ENCODE measurements around the gene RTN4. TPM values are rescaled to one million over a fixed set of nuclear protein-coding genes. Genes with fewer than 3 reads are reported as not detected.
A peak's percentile ranks its signal among the peaks of the same experiment; 100 is the strongest.

Gene RTN4
- total RNA-seq, 1 experiment from 2014 or later: 164 TPM

DNA sequence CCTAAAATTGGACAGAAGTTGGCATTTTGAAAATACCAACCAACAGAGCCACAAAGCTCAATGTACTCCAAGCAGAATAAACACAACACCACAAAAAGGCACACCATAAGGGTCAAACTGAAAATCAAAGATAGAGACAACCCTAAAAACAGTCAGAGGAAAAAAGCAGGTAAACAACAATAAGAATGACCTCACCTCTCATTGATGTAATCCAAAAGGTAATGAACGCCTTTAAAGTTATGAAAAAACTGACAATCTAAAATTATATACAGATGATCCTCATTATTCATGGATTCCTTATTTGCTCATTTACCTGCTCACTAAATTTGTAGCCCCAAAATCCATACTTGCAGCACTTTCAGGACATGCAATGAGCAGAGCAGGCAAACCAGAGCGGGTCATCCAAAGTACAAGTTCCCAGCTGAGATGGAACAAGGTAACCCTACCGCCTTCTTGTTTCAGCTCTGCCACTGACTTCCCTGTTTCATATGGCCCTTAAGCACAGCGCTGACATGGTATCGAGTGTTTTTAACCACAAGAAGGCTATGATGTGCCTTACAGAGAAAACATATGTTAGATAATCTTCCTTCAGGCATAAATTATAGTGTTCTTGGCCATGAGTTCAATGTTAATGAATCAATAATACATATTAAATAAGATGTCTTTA lies 17.0 kb downstream of the RTN4 start:
- Histone ChIP-seq H3K27ac (no peak overlapping the region), H3K36me3 (peaks cover 16% of the 10 kb centered on the region), H3K4me1 (no peaks in the 10 kb centered on the region)

DNA sequence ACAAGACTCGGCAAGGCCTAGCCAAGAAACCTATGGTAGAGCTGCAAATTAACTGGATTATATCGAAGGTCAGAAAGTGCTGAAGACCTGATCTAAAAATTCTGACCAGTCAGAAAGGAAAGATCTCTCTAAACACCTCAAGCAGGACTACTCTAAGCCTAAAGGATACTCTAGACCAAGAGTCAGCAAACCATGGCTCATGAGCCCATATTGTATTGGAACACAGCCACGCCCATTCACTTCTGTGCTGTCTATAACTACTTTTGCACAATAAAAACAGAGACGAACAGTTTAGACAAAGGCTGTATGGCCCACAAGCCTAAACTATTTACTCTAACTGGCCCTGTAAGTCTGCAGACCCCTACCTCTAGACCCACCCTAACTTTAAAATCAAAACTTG lies 18.7 kb downstream of the RTN4 start:
- no peaks in the 10 kb centered on the region for H3K27me3 ChIP-seq
- H3K9me3 ChIP-seq (replicated peaks): peaks cover 6% of the 10 kb centered on the region; the same call in 1 of the 2 replicates
- DNase-seq: no peak
- H3K36me3 ChIP-seq: peaks cover 21% of the 10 kb centered on the region
- H3K4me1 ChIP-seq: no peaks in the 10 kb centered on the region
- H3K27ac ChIP-seq: no peak overlapping the region
- no peak overlapping the region for H3K4me3 ChIP-seq

More for the DNA sequence above, 17.0 kb downstream of the RTN4 start:
- H3K4me3 ChIP-seq: no peak overlapping the region
- DNase-seq: no peak
- no peaks in the 10 kb centered on the region for H3K27me3 ChIP-seq
- H3K9me3 ChIP-seq (replicated peaks): peaks cover 6% of the 10 kb centered on the region; the same call in 1 of the 2 replicates

- Histone ChIP-seq H3K4me1 (no peaks in the 10 kb centered on the region), H3K9me3 (replicated peaks) (peaks cover 3% of the 10 kb centered on the region; the same call in 1 of the 2 replicates), H3K27me3 (no peaks in the 10 kb centered on the region), H3K4me3 (no peak overlapping the region), H3K36me3 (peaks cover 22% of the 10 kb centered on the region), H3K27ac (no peak overlapping the region)
- no peak for DNase-seq
Observed at GRCh38 chr2:55030766-55031165, 19.5 kb downstream of the RTN4 start.

DNA sequence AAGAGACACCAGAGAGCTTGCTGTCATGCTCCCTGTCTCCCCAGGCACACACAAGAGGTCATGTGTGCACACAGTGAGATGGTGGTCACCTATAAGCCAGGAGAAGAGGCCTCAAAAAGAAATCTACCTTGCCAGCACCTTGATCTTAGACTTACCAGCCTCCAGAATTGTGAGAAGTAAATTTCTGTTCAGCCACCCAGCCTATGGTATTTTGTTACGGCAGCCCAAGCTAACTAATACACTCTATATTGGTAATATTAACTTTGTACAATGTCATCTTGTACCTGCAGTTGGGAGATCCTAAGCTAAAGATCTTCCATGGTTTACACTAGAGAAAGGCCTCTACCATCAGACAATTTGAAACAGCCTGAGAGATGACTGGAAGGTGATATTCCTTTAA lies 21.2 kb downstream of the RTN4 start:
- Histone ChIP-seq H3K4me3 (no peak overlapping the region), H3K27ac (no peak overlapping the region), H3K27me3 (no peaks in the 10 kb centered on the region), H3K4me1 (no peaks in the 10 kb centered on the region), H3K9me3 (replicated peaks) (no peaks in the 10 kb centered on the region), H3K36me3 (peaks cover 24% of the 10 kb centered on the region)
- DNase-seq: no peak

DNA sequence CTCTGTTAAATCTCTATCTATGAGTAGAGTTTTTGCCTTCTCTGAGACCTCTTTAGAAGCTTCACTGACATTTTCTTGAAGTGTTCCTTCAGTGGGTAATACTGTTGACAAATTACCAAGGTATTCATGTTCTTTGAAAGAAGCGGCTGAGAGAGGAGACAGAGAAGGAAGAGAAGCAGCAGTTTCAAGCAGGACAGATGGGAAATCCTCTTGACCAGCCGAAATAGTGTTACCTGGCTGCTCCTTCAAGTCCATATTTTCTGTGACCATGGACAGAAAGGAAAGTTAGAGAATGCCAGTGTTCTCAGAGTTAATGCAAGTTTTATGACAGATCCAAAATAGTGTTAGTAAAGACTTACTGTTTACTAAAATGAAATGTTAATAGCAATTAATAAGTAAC lies 23.0 kb downstream of the RTN4 start:
- Histone ChIP-seq H3K36me3 (peaks cover 25% of the 10 kb centered on the region), H3K4me3 (no peak overlapping the region), H3K27ac (no peak overlapping the region), H3K4me1 (no peaks in the 10 kb centered on the region), H3K9me3 (replicated peaks) (no peaks in the 10 kb centered on the region), H3K27me3 (no peaks in the 10 kb centered on the region)
- no peak for DNase-seq

DNA sequence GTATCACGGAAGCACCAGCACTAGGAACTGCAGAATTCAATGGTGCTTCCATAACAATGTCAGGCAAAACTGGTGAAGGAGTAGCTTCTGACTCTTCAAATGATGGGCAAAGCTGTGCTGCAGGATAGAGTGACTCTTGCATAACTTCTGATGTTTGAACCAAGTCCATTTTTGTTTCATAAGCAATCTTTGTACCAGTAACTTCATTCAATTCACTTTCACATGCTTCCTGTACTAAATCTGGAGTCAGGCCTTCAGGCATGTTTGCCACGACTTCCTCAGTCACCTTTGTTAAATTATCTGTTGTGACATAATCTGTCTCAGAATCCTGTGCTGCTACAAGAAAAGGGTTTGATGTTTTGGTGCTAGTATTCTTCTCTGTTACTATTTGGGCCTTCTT lies 24.0 kb downstream of the RTN4 start:
- Histone ChIP-seq H3K36me3 (peaks cover 25% of the 10 kb centered on the region), H3K9me3 (replicated peaks) (no peaks in the 10 kb centered on the region), H3K4me1 (no peaks in the 10 kb centered on the region), H3K27me3 (no peaks in the 10 kb centered on the region), H3K4me3 (no peak overlapping the region), H3K27ac (no peak overlapping the region)
- no peak for DNase-seq

DNA sequence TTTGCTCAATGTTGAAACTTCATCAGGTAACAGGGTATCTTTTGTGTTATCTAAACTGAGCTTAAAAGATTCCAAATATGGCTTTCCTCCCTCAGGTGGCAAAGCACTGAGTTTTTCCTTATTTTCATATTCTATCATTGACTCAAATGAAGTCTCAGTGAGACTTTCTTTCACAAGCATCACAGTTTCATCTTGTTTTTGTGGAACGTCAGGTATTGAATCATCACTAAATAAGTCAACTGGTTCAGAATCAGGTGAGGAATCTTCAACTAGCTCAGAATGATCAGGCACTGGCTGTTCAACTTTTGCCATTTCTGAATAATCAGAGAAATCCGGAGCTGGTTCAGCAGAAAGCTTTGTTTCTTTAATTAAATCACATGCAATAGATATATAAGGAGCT lies 24.6 kb downstream of the RTN4 start:
- Histone ChIP-seq H3K27ac (no peak overlapping the region), H3K27me3 (no peaks in the 10 kb centered on the region), H3K4me1 (no peaks in the 10 kb centered on the region), H3K9me3 (replicated peaks) (no peaks in the 10 kb centered on the region), H3K4me3 (no peak overlapping the region), H3K36me3 (peaks cover 25% of the 10 kb centered on the region)
- no peak for DNase-seq

- H3K27ac ChIP-seq: no peak overlapping the region
Observed at GRCh38 chr2:55025082-55025481, 25.2 kb downstream of the RTN4 start.

GRCh38 chr2:55022476-55022875 lies 27.8 kb downstream of the RTN4 start:
- H3K4me1 ChIP-seq: no peaks in the 10 kb centered on the region
- no peak overlapping the region for H3K4me3 ChIP-seq
- peaks cover 39% of the 10 kb centered on the region for H3K36me3 ChIP-seq
- H3K9me3 ChIP-seq (replicated peaks): no peaks in the 10 kb centered on the region
- DNase-seq: no peak
- H3K27ac ChIP-seq: no peak overlapping the region
- H3K27me3 ChIP-seq: no peaks in the 10 kb centered on the region

More at GRCh38 chr2:55025082-55025481, 25.2 kb downstream of the RTN4 start:
- H3K9me3 ChIP-seq (replicated peaks): no peaks in the 10 kb centered on the region
- H3K4me3 ChIP-seq: no peak overlapping the region
- no peak for DNase-seq
- no peaks in the 10 kb centered on the region for H3K4me1 ChIP-seq
- no peaks in the 10 kb centered on the region for H3K27me3 ChIP-seq
- H3K36me3 ChIP-seq: peaks cover 26% of the 10 kb centered on the region

- DNase-seq: no peak
- no peaks in the 10 kb centered on the region for H3K9me3 ChIP-seq (replicated peaks)
- H3K4me3 ChIP-seq: no peak overlapping the region
- H3K27me3 ChIP-seq: no peaks in the 10 kb centered on the region
- no peak overlapping the region for H3K27ac ChIP-seq
- H3K36me3 ChIP-seq: peaks cover 33% of the 10 kb centered on the region
- H3K4me1 ChIP-seq: no peaks in the 10 kb centered on the region
Observed at GRCh38 chr2:55019526-55020258, 30.6 kb downstream of the RTN4 start.

- Histone ChIP-seq H3K4me1 (no peaks in the 10 kb centered on the region), H3K36me3 (peaks cover 28% of the 10 kb centered on the region), H3K27me3 (no peaks in the 10 kb centered on the region), H3K27ac (no peak overlapping the region), H3K4me3 (no peak overlapping the region), H3K9me3 (replicated peaks) (no peaks in the 10 kb centered on the region)
- no peak for DNase-seq
Observed at GRCh38 chr2:55018619-55019018, 31.6 kb downstream of the RTN4 start.

- Histone ChIP-seq H3K36me3 (peaks cover 28% of the 10 kb centered on the region), H3K27me3 (no peaks in the 10 kb centered on the region), H3K9me3 (replicated peaks) (no peaks in the 10 kb centered on the region), H3K4me3 (no peak overlapping the region), H3K27ac (no peak overlapping the region), H3K4me1 (peaks cover 4% of the 10 kb centered on the region; the same call in 1 of the 2 replicates)
- DNase-seq: no peak
Observed at GRCh38 chr2:55017880-55018279, 32.4 kb downstream of the RTN4 start.

DNA sequence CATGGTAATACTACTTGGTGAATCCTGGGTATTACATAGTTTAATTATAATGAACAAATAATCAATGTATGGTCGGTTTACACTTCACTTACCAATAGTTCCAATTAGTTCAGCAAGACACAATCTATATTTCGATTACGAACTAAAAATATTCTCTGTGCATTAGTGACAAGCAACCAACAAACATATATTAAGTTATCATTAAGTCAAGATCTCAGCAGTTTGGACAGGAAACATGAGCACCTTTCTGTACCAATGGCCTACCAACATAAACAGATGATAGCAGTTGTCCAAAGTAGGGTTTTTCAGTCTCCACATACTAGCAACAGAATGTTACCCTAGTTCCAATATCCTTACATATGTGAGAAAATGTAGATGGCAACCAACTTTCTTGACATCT lies 32.8 kb downstream of the RTN4 start:
- no peak for DNase-seq
- Histone ChIP-seq H3K27me3 (no peaks in the 10 kb centered on the region), H3K4me3 (no peak overlapping the region), H3K27ac (no peak overlapping the region), H3K4me1 (peaks cover 8% of the 10 kb centered on the region), H3K9me3 (replicated peaks) (no peaks in the 10 kb centered on the region), H3K36me3 (peaks cover 28% of the 10 kb centered on the region)

DNA sequence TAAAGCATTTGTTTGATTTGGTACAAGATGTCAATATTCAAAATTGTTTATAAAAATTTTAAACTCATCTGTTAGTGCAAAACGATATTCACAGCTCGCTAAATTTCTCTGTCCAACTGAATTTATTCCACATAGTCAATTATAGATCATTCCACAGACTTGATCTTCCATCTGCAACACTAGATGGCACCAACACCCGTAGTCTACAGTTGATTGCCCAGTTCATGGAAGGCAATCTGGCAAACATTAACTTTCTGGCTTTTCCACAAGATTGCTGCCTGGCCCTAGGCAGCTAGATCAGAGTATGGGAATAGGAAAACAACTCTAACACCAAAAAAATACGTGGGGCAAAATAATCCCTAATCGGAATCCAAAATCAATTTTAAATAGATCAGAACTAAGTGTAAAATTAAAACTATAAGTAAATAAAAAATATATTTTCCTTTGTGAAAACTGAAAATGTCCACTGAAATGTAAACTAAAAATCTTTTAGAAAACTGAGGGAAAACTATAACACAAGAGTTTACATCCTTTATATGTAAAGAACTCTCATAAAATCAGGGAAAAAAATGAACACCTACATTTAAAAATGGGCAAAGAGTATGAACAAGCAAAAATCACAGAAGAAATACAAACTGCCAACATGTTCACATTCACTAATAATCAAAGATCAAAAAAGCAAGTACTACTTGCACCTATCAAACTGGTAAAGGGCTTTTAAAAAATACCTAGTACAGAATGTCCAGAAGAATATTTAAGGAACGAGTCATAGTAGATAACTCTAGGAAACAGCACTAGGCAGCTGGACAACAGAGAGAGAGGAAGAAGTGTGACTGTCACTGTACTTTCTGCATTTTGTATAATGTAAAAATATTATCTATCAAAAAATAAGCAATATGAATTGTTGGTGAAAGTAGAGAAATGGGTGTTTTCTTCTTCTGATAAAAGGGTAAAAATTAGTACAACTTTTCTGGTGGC lies 35.0 kb downstream of the RTN4 start:
- H3K9me3 ChIP-seq (replicated peaks): no peaks in the 10 kb centered on the region
- peaks cover 31% of the 10 kb centered on the region for H3K36me3 ChIP-seq
- H3K27me3 ChIP-seq: no peaks in the 10 kb centered on the region
- DNase-seq: peak; percentile 38 to 75
- peaks cover 10% of the 10 kb centered on the region for H3K4me1 ChIP-seq
- H3K4me3 ChIP-seq: no peak overlapping the region
- no peak overlapping the region for H3K27ac ChIP-seq

- Histone ChIP-seq H3K27me3 (no peaks in the 10 kb centered on the region), H3K9me3 (replicated peaks) (no peaks in the 10 kb centered on the region), H3K27ac (no peak overlapping the region), H3K4me3 (no peak overlapping the region), H3K36me3 (peaks cover 22% of the 10 kb centered on the region), H3K4me1 (peaks cover 10% of the 10 kb centered on the region)
- DNase-seq: no peak
Observed at GRCh38 chr2:55013936-55014335, 36.3 kb downstream of the RTN4 start.
